ENCODE results near the gene ITFG1.

GRCh38 chr16:47158992-47159391 lies 301.9 kb downstream of the ITFG1 start:
- no peak for TF ChIP-seq EZH2 (IDR thresholded peaks at IDR 0.05)
- TF ChIP-seq POLR2AphosphoS5 (IDR thresholded peaks at IDR 0.05; ENCODE audit: borderline replicate concordance, low read depth, low read length) = no peak
- no peak for TF ChIP-seq FOXP2 (optimal IDR thresholded peaks at IDR 0.05; ENCODE audit: control extremely low read depth, extremely low read length, insufficient read depth)

Data from SK-N-MC (cell line).